HEK293T (cell line): ENCODE data around the gene MAML1.

Experiments
- CTCF ChIA-PET: fragments of 350-600 bp; formaldehyde crosslinking; extraction: SDS; loops from one replicate; lab custom pipeline; 2021; ENCODE audit warnings: antibody characterized with exemption, inconsistent platforms; lab: Yijun Ruan, JAX
- POLR2A ChIA-PET: fragments of 350-600 bp; formaldehyde crosslinking; extraction: SDS; loops from one replicate; lab custom pipeline; 2020; ENCODE audit warnings: antibody characterized with exemption, inconsistent platforms; lab: Yijun Ruan, JAX
- DNase-seq: peaks from one replicate; pipeline ENCODE4 v3.0.0; 2012; ENCODE audit warnings: mixed read lengths; ENCODE audit errors: extremely low spot score
- ARNT ChIP-seq: fragments of 450-650 bp; IDR thresholded peaks from 2 replicates; pipeline ENCODE4 v1.6.1; 2017; ENCODE audit warnings: mild to moderate bottlenecking
- BHLHE40 ChIP-seq: fragments of 450-650 bp; IDR thresholded peaks from 2 replicates; pipeline ENCODE4 v1.6.1; 2016; ENCODE audit warnings: mild to moderate bottlenecking, moderate library complexity, borderline replicate concordance
- CTBP1 ChIP-seq: fragments of 450-650 bp; IDR thresholded peaks from 2 replicates; pipeline ENCODE4 v1.6.1; 2016; ENCODE audit warnings: borderline replicate concordance
- ELF4 ChIP-seq: fragments of 450-650 bp; IDR thresholded peaks from 2 replicates; pipeline ENCODE4 v1.6.1; 2017; ENCODE audit warnings: antibody characterized with exemption
- FOXA1 ChIP-seq: fragments of 450-650 bp; IDR thresholded peaks from 2 replicates; pipeline ENCODE4 v1.6.1; 2016; ENCODE audit warnings: mild to moderate bottlenecking
- FOXK2 ChIP-seq: fragments of 450-650 bp; IDR thresholded peaks from 2 replicates; pipeline ENCODE4 v1.6.1; 2016; ENCODE audit warnings: mild to moderate bottlenecking
- FOXM1 ChIP-seq: fragments of 450-650 bp; IDR thresholded peaks from 2 replicates; pipeline ENCODE4 v1.6.1; 2017; ENCODE audit warnings: mild to moderate bottlenecking, borderline replicate concordance
- HDGF ChIP-seq: fragments of 450-650 bp; IDR thresholded peaks from 2 replicates; pipeline ENCODE4 v1.6.1; 2017; ENCODE audit warnings: antibody characterized with exemption, borderline replicate concordance
- L3MBTL2 ChIP-seq: fragments of 450-650 bp; conservative IDR thresholded peaks from 2 replicates; pipeline ENCODE4 v1.6.1; 2016; ENCODE audit warnings: mild to moderate bottlenecking
- LEF1 ChIP-seq: fragments of 450-650 bp; IDR thresholded peaks from 2 replicates; pipeline ENCODE4 v1.6.1; 2017; ENCODE audit warnings: mild to moderate bottlenecking, borderline replicate concordance
- NFRKB ChIP-seq: fragments of 450-650 bp; IDR thresholded peaks from 2 replicates; pipeline ENCODE4 v1.6.1; 2016; ENCODE audit warnings: mild to moderate bottlenecking, moderate library complexity
- SP1 ChIP-seq: fragments of 450-650 bp; IDR thresholded peaks from 2 replicates; pipeline ENCODE4 v1.6.1; 2017
- SUZ12 ChIP-seq: fragments of 450-650 bp; IDR thresholded peaks from 2 replicates; pipeline ENCODE4 v1.6.1; 2016; ENCODE audit warnings: mild to moderate bottlenecking
- TARDBP ChIP-seq: fragments of 450-650 bp; IDR thresholded peaks from 2 replicates; pipeline ENCODE4 v1.6.1; 2016
- ZNF384 ChIP-seq: fragments of 450-650 bp; IDR thresholded peaks from 2 replicates; pipeline ENCODE4 v1.6.1; 2016
- TF ChIP-seq, protein P1 (sequence below): fragments of 450-650 bp; IDR thresholded peaks from 2 replicates; pipeline ENCODE4 v1.6.1; 2016

The MAML1 gene

GRCh38 chr5:179800071-179800695 is 67.6 kb downstream of the MAML1 start:
- ChIA-PET POLR2A (no interaction called here), CTCF (no interaction called here)
- no peak for TF ChIP-seq ZNF384
- no peak for TF ChIP-seq L3MBTL2
- TF ChIP-seq SP1 = no peak
- TF ChIP-seq SUZ12 = no peak
- no peak for TF ChIP-seq TARDBP
- no peak for TF ChIP-seq FOXA1
- no peak for TF ChIP-seq CTBP1
- no peak for TF ChIP-seq ELF4
- no peak for TF ChIP-seq NFRKB
- TF ChIP-seq FOXM1 = no peak
- TF ChIP-seq BHLHE40 = no peak
- TF ChIP-seq FOXK2 = no peak
- no peak for TF ChIP-seq ARNT
- TF ChIP-seq, protein P1, sequence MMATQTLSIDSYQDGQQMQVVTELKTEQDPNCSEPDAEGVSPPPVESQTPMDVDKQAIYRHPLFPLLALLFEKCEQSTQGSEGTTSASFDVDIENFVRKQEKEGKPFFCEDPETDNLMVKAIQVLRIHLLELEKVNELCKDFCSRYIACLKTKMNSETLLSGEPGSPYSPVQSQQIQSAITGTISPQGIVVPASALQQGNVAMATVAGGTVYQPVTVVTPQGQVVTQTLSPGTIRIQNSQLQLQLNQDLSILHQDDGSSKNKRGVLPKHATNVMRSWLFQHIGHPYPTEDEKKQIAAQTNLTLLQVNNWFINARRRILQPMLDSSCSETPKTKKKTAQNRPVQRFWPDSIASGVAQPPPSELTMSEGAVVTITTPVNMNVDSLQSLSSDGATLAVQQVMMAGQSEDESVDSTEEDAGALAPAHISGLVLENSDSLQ = no peak
- TF ChIP-seq HDGF = no peak
- no peak for TF ChIP-seq LEF1
- DNase-seq = no peak

- POLR2A ChIA-PET = no interaction called here
- TF ChIP-seq L3MBTL2 (no peak), NFRKB (no peak), ARNT (no peak), LEF1 (no peak), SUZ12 (no peak), HDGF (no peak), FOXK2 (no peak), FOXA1 (no peak), ELF4 (no peak)
- CTCF ChIA-PET = no interaction called here
- no peak for DNase-seq
Observed at GRCh38 chr5:179800696-179801201, 68.1 kb downstream of the MAML1 start.

DNA sequence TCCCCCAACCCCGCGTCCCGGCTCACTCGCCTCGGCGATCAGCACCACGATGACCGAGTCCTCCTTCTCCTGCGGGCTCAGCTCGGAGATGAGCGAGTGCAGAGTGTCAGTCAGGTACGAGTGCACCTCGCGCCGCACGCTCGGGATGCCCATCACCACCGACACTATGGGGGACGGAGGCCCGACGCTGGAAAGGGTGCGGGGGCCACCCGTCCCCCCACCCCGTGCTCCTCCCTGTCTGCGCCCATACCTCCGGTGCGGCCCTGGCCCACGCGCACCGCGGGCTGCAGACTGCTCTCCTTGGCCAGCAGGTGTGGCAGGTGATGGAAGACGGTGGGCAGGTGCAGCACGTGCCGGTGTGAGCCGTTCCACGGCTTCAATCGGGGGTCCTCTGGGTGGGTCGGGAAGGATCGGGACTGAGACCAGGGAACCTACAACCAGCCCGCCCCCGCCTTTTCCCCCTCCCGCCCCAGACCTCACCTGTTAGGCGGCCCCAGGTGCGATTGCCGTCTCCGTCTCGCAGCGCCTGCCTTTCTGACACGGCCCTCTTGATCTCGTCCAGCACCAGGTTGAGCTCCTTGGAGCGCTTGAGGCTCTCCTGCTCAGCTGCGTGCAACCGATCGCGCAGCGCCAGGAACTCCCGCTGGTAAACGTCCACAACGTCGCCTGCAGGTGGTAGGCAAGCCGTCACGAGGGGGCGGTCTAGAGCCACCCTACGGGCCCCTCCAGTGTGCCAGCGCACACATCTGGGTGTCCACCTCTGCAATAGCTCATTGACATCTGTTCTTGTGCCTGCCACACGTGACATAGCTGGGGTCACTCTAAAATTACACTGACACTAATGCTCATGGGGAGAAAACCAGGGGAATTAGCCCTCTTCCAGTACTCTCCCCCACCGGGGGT is 68.9 kb downstream of the MAML1 start:
- POLR2A ChIA-PET = interaction anchor here (1.0 to 1.4 kb wide), 4 partner anchors 9 to 26 kb away, joined by 3 to 5 read pairs (median 4); partner anchors contain the start of gene SQSTM1
- CTCF ChIA-PET = interaction anchor here (0.6 to 1.2 kb wide), 15 partner anchors 10 to 289 kb away, joined by 3 to 11 read pairs (median 4); partner anchors contain the start of gene MAML1

DNA sequence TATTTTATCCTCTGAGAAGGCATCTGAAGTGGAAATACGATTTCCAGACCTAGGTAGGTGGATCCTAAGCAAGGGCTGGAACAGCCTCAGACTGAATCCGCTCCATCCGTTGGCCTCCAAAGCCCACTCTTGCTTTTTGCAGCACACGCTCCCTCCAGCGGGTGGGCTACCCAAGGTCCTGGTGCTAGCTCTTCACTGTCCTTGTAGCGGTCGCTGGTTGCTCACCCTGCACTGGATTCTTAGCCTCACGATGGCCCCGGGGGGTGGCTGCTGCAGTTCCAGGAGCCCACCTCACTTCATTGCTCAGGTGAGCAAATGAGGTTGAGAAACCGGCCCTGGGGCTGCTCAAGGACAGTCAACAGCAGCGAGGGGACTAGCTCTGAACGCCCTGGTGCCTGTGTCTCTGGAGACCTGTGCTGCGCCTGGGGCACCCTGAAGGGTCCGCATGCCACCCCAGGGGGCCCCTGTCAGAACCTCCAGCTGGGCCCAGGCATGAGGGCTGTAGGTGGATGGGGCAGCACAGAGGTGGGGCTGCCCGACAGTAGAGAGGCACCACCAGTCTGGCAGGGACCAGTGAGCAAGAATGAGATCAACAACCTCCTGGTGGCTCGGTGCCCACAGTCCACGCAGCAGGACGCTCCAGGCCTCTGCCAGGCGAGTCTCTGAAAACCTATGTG is 69.7 kb downstream of the MAML1 start:
- ChIA-PET POLR2A (interaction anchor here (1.0 to 1.4 kb wide), 4 partner anchors 9 to 25 kb away, joined by 3 to 5 read pairs (median 4); partner anchors contain the start of gene SQSTM1), CTCF (interaction anchor here (0.6 to 1.2 kb wide), 14 partner anchors 9 to 289 kb away, joined by 3 to 11 read pairs (median 4); partner anchors contain the start of gene MAML1)
- no peak for TF ChIP-seq FOXK2
- TF ChIP-seq FOXM1 = no peak
- TF ChIP-seq ELF4 = no peak
- no peak for TF ChIP-seq HDGF
- TF ChIP-seq ARNT = no peak
- TF ChIP-seq FOXA1 = no peak
- TF ChIP-seq L3MBTL2 = no peak
- TF ChIP-seq NFRKB = no peak
- no peak for TF ChIP-seq TARDBP
- TF ChIP-seq SUZ12 = no peak
- TF ChIP-seq, protein P1 = no peak
- TF ChIP-seq SP1 = no peak
- TF ChIP-seq BHLHE40 = no peak
- TF ChIP-seq LEF1 = no peak
- no peak for TF ChIP-seq CTBP1
- TF ChIP-seq ZNF384 = no peak
- DNase-seq = no peak

More for the DNA sequence above, 68.9 kb downstream of the MAML1 start:
- TF ChIP-seq SP1 (no peak), CTBP1 (peak; percentile 64; the same call in 1 of the 2 replicates), ARNT (peak; percentile 92)
- peak; percentile 81 for DNase-seq

GRCh38 chr5:179802950-179803562 is 70.4 kb downstream of the MAML1 start:
- no peak for TF ChIP-seq LEF1
- TF ChIP-seq SP1 = no peak
- no peak for TF ChIP-seq FOXM1
- TF ChIP-seq ZNF384 = no peak
- TF ChIP-seq ARNT = no peak
- ChIA-PET CTCF (interaction anchor here (0.6 kb wide), 1 partner anchor 40 kb away, joined by 3 read pairs; no protein-coding TSS in a partner anchor), POLR2A (interaction anchor here (1.4 to 1.5 kb wide), 2 partner anchors 8 to 17 kb away, joined by 4 to 5 read pairs; partner anchors contain the start of gene SQSTM1)
- no peak for DNase-seq
